Spinal cord (tissue), 10 donors: Measurements from ENCODE around the gene GALNT14. TPM values are rescaled to one million over a fixed set of nuclear protein-coding genes. Genes with fewer than 3 reads are reported as not detected.

Source experiments
- DNase-seq, 6 donors: peaks; one replicate each; pipeline versions ENCODE4 v3.0.0 to v3.0.0-alpha.2; 2013 to 2015; ENCODE audit warnings: low spot score in 6 of 6, low read depth in 4 of 6
- H3K27ac ChIP-seq: one replicate; pipeline ENCODE4 v1.5.1; 2013; ENCODE audit warnings: low read depth, low read length, control low read depth
- H3K27me3 ChIP-seq: one replicate; pipeline ENCODE4 v1.6.1; 2013; ENCODE audit warnings: low read length; ENCODE audit not compliant: control insufficient read depth, insufficient read depth
- H3K36me3 ChIP-seq: one replicate; pipeline ENCODE4 v1.6.1; 2013; ENCODE audit warnings: low read length; ENCODE audit not compliant: control insufficient read depth, insufficient read depth
- H3K4me1 ChIP-seq: one replicate; pipeline ENCODE4 v1.6.1; 2013; ENCODE audit warnings: low read length; ENCODE audit not compliant: control insufficient read depth, insufficient read depth
- H3K4me3 ChIP-seq: one replicate; pipeline ENCODE4 v1.5.1; 2013; ENCODE audit warnings: low read depth, low read length, control low read depth
- H3K9me3 ChIP-seq: one replicate; pipeline ENCODE4 v1.6.1; 2013; ENCODE audit warnings: low read length; ENCODE audit not compliant: control insufficient read depth, insufficient read depth
- WGBS: methylation state at CpG from one replicate; pipeline ENCODE4 v1.1.5; 2013; ENCODE audit warnings: missing lambda C conversion rate; ENCODE audit not compliant: insufficient coverage; 5-methylcytosine and 5-hydroxymethylcytosine counted together
- polyA plus RNA-seq, 2 donors: library from polyadenylated mRNA; unstranded; fragments of 120-200 nt; gene quantifications; one replicate each; pipeline ENCODE4 v1.2.1, GENCODE V29; 2013; ENCODE audit not compliant: insufficient read length in 2 of 2
- total RNA-seq, 2 donors: library from RNA; depleted of rRNA in 1 of 2; stranded (reverse); fragments of 120-200 nt in 1 of 2; fragments of >200 nt in 1 of 2; gene quantifications; one replicate each; pipeline versions ENCODE4 v1.2.3 to v1.2.4, GENCODE V29; 2013 to 2014
- donor health status: healthy.

GALNT14 gene
- total and polyA plus RNA-seq, 4 donors: 4.6 to 25.1 (median 16.2) TPM

DNA sequence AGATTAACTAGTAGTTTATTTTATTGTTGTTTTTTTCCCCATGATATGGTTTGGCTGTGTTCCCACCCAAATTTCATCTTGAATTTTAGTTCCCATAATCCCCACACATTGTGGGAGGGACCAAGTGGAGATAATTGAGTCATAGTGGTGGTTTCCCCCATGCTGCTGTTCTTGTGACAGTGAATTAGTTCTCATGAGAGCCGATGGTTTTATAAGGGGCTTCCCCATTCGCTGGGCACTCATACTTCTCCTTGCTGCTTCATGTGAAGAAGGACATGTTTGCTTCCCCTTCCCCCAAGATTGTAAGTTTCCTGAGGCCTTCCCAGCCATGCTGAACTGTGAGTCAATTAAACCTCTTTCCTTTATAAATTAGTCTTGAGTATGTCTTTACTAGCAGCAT is 36.5 kb downstream of the GALNT14 start:
- no CpG with 5 or more reads among the region's 2 CpGs for WGBS
- Histone ChIP-seq H3K27ac (no peak overlapping the region), H3K4me1 (no peaks in the 10 kb centered on the region), H3K36me3 (no peaks in the 10 kb centered on the region), H3K27me3 (no peaks in the 10 kb centered on the region), H3K4me3 (no peak overlapping the region), H3K9me3 (no peaks in the 10 kb centered on the region)
- no peak for DNase-seq

DNA sequence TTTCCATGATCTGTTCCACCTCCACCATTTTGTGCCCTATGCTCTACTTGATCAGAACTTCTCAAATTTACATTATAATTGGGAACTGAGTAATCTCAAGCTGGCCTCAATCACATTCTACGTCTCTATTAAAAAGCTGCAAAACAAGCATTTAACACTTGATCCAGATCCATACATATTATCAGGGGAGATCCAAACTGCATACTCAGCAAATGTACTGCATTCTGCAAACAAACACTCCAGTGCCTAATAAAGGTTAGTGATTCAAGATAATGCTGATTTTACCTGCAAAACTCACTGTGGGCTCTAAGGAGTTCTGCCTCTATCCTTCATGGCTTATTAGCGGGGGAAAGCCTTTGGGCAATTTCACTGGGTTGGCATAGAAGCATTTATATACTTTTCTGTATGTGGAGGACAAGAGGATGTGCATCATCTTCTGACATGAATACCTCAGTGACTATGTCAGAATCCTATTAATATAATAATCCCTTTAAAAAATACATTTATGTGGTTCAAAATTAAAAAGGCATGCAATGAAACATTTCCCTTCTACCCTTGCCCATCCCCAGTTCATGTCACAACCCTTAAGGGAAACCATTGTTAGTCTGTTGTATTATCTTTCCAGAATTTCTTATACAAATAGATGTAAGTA is 40.2 kb downstream of the GALNT14 start:
- Histone ChIP-seq H3K27ac (no peak overlapping the region), H3K36me3 (no peaks in the 10 kb centered on the region), H3K27me3 (no peaks in the 10 kb centered on the region), H3K9me3 (no peaks in the 10 kb centered on the region), H3K4me3 (no peak overlapping the region), H3K4me1 (no peaks in the 10 kb centered on the region)
- DNase-seq: no peak
- no CpG with 5 or more reads among the region's 2 CpGs for WGBS

GRCh38 chr2:31090188-31090587 is 48.1 kb downstream of the GALNT14 start:
- Histone ChIP-seq H3K9me3 (no peaks in the 10 kb centered on the region), H3K4me1 (no peaks in the 10 kb centered on the region), H3K36me3 (no peaks in the 10 kb centered on the region), H3K27me3 (no peaks in the 10 kb centered on the region), H3K4me3 (no peak overlapping the region), H3K27ac (no peak overlapping the region)
- WGBS: 92% methylated on average over 7 of the region's 7 CpGs
- DNase-seq: no peak

GRCh38 chr2:31089645-31090044 is 48.6 kb downstream of the GALNT14 start:
- 80% methylated on average over 2 of the region's 2 CpGs for WGBS
- Histone ChIP-seq H3K4me3 (no peak overlapping the region), H3K27ac (no peak overlapping the region), H3K36me3 (no peaks in the 10 kb centered on the region), H3K27me3 (no peaks in the 10 kb centered on the region), H3K9me3 (no peaks in the 10 kb centered on the region), H3K4me1 (no peaks in the 10 kb centered on the region)
- DNase-seq: no peak

- no peak overlapping the region for H3K27ac ChIP-seq
- DNase-seq: no peak
- no peaks in the 10 kb centered on the region for H3K27me3 ChIP-seq
- no peaks in the 10 kb centered on the region for H3K4me1 ChIP-seq
- H3K9me3 ChIP-seq: no peaks in the 10 kb centered on the region
- H3K36me3 ChIP-seq: no peaks in the 10 kb centered on the region
- H3K4me3 ChIP-seq: no peak overlapping the region
- WGBS: 95% methylated on average over 4 of the region's 6 CpGs
Observed at GRCh38 chr2:31088504-31089195, 49.6 kb downstream of the GALNT14 start.

- Histone ChIP-seq H3K36me3 (no peaks in the 10 kb centered on the region), H3K27ac (no peak overlapping the region), H3K4me3 (no peak overlapping the region), H3K4me1 (no peaks in the 10 kb centered on the region), H3K9me3 (no peaks in the 10 kb centered on the region), H3K27me3 (no peaks in the 10 kb centered on the region)
- DNase-seq: no peak
- 67% methylated on average over 1 of the region's 3 CpGs for WGBS
Observed at GRCh38 chr2:31087491-31087890, 50.7 kb downstream of the GALNT14 start.

DNA sequence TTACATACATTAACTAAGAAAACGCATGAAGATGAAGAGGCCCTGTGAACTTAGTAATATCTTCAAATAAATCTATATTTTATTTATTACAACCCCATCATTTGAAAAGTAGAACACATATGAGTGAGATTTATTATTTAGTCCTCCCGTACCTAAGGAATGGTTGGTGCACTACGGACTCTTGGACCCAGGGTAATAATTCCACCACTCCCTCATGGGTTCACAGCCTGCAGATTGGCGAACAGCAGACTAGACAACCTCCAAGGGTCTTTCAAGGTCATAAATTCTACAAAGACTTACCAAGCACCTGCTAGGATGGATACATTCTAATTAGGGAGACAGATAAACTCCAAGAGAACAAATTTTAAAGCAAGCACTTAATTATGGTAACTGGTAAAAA is 51.6 kb downstream of the GALNT14 start:
- no peaks in the 10 kb centered on the region for H3K36me3 ChIP-seq
- WGBS: no CpG with 5 or more reads among the region's 4 CpGs

GRCh38 chr2:31083234-31083993 is 54.8 kb downstream of the GALNT14 start:
- peaks cover 2% of the 10 kb centered on the region for H3K4me1 ChIP-seq
- DNase-seq: no peak
- H3K27ac ChIP-seq: no peak overlapping the region
- no peak overlapping the region for H3K4me3 ChIP-seq
- WGBS: 90% methylated on average over 8 of the region's 13 CpGs
- no peaks in the 10 kb centered on the region for H3K27me3 ChIP-seq
- H3K9me3 ChIP-seq: no peaks in the 10 kb centered on the region
- no peaks in the 10 kb centered on the region for H3K36me3 ChIP-seq

More for the DNA sequence above, 51.6 kb downstream of the GALNT14 start:
- Histone ChIP-seq H3K27ac (no peak overlapping the region), H3K4me3 (no peak overlapping the region), H3K9me3 (no peaks in the 10 kb centered on the region), H3K27me3 (no peaks in the 10 kb centered on the region), H3K4me1 (no peaks in the 10 kb centered on the region)
- no peak for DNase-seq

- WGBS: 83% methylated on average over 2 of the region's 2 CpGs
Observed at GRCh38 chr2:31082002-31082401, 56.2 kb downstream of the GALNT14 start.

More at GRCh38 chr2:31082002-31082401, 56.2 kb downstream of the GALNT14 start:
- no peaks in the 10 kb centered on the region for H3K36me3 ChIP-seq
- H3K27me3 ChIP-seq: no peaks in the 10 kb centered on the region
- H3K27ac ChIP-seq: no peak overlapping the region
- no peak for DNase-seq
- H3K4me3 ChIP-seq: no peak overlapping the region
- peaks cover 2% of the 10 kb centered on the region for H3K4me1 ChIP-seq
- no peaks in the 10 kb centered on the region for H3K9me3 ChIP-seq
